Suppressor macrophage (primary cell): ENCODE data around the gene HSFX2.
"Not testable (repeated sequence)": the region's sequence is repeated elsewhere in the genome, so short reads cannot be mapped to it uniquely, and the experiment has no call there.

Source experiments
- DNase-seq, 4 experiments: peaks; one replicate each; pipeline ENCODE4 v3.0.0-alpha.2; 2020 to 2022

The HSFX2 gene

DNA sequence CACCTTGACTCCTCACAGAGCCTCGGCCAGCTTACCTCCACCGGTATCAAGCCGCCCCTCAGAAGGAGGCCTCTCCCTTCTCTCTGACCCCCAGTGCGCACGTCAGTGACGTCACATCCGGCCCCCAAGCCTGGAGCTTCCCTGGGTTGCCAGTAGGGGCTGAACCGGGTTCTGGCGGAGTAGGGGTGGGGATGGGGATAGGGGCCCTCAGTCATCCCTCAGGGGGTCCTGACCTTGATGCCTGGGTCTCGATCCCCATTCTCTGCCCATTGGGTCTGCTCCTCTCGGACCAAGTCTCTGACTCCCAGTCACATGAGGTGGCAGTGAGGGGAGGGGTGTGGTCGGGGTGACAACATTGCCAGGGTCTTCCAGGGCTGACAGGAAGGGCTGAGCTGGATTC is 7.8 kb downstream of the HSFX2 start, which contains the start of gene MAGEA9B:
MAGEA9B (minus strand) TSS at position 101 of the 400 bp plus-strand sequence. CDS start 4,280 bp downstream, outside the sequence.
- not testable (repeated sequence) for DNase-seq

DNA sequence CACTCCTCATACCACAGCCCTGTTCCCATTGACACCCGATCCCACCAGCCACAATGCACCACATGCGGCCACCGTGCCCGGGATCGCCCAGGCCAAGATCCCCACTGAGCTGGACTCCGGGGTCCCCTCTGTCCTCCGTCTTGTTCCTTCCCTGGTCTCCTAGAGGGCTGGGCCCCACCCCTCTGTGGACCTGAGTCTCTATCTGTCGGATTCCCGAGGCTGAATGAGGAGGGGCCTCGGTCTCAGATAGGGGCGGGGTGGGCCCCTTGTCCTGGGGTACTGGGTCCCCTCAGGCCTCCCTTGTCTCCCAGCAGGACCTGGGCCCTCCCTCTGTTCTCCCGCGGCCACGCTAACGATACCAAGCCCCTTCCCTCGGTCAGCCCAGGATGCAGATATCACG is 9.5 kb downstream of the HSFX2 start:
- DNase-seq, result not testable (repeated sequence)

DNA sequence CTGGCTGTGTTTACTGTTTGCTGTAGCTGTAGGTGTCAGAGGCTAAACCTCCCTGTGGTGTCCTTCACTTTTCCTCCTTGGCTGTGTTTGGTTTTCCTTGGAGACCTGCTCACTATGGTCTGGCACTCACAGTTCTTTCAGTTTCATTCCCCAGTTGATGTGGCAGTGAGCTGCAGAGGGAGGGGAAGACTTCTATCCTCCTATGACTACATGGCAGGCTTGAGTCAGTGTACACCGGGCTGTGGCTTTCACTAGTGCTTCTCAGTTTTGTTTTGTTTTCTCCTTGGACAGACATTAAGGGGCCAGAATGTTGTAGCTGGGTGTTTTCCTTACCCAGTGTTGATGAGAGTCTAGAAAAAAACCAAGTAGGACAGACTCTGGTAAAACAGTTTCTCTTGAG is 21.7 kb downstream of the HSFX2 start:
- DNase-seq, result not testable (repeated sequence)

- DNase-seq, result no peak
Measured at GRCh38 chrX:149572743-149573142, 22.4 kb downstream of the HSFX2 start.

DNA sequence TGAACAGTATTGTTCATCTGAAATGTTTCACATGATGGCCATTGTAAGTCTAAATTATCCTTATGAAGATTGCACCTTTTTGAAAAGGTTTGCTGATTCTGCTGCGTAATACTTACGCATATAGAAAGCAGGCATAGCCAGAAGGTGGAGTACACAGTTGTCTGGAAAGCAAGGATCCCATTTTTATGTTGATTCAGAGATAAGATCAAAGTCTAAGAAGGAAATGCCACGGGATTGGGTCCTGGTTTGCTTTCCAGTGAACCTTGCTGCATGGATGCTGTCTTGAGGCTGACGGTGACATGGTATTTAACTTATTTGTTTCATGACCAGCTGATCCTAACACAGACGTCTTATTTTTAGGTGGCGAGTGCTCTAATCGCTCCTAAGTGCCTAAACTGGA is 23.3 kb downstream of the HSFX2 start:
- DNase-seq, result no peak

GRCh38 chrX:149570668-149571067 is 24.4 kb downstream of the HSFX2 start:
- DNase-seq, result peak in 2 of 4 experiments; percentile 2 to 3

DNA sequence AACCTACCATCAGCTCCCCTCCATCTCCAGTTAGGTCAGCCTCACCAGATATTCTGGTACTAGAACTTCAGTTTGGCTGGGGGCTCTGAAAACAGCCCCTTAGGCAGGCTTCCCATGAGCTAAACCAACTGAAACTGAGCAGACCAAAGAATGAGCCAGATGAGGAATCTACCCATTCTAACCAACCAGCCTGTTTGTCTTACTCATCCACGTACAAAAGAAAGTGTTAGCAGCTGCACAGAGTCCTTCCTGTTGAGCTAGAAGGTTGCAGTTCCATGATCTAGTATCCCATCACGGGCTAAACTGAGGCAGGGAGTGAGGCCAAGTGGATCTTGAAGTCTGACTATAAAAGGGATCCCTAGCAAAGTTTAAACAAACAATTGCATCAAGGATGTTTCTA is 25.3 kb downstream of the HSFX2 start:
- DNase-seq, result no peak

DNA sequence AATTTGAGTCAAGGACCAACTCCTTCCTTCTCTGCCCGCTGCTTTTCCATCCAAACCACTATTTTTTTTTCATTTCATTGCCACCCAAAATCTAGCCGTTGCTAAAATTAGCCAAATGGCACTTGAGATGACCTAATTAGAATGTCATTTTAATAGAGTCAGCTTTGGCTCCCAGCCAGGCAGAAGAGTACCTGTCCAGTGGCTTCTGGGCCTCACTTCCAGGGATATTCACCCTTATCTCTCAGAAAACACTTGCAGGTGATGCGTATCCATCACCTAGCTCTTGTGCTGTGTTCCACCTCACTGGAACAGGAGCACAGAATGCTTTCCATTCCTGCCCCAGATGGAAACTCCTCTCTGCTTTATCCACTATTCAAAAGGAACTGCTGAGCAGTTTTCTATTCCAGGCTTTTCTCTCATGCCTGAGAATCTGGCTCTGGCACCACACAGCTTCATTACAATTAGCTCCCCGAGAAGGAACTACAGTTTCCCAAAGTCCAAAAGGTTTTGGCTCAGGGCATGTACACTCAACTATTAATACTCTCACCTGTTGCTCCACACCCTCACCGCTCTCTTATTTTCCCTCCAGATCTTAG is 26.3 kb downstream of the HSFX2 start:
- no peak for DNase-seq

DNA sequence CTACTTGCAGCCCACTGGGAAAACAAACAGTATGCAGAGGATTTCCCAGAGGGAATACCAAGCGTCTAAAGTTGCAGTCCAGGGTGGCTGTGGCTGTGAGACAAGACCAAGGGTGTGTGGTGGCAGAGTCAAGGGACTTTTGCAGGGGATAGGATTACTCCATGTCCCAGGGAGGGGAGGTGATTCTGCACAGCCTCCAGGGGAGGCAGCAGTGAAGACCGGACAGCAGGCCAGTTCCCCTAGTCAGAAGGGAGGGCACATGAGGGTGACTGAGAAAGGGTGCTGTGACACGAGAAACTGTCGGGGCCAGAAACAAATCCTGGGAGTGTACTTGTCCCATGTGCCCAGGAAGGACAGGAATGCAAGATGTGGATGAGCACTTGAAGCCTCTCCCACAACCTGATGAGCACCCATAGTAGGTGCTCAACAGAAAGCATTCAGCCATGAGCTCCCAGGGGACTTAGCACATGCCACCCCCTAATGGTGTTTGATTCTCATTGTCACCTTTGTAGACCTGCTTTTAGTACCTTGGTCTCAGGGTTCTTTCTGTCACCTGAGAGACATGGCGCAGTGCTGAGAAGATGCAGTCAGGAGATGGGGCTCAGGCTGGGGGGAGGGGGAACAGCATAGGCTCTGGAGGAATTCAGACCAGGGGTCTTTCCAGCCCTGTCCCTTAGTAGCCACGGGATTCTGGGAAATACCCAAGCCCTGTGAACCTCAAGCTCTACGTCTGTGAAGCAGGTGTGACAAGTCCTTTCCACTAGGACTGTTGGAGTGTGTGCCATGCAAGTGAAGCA is 27.3 kb downstream of the HSFX2 start:
- DNase-seq, result no peak

DNA sequence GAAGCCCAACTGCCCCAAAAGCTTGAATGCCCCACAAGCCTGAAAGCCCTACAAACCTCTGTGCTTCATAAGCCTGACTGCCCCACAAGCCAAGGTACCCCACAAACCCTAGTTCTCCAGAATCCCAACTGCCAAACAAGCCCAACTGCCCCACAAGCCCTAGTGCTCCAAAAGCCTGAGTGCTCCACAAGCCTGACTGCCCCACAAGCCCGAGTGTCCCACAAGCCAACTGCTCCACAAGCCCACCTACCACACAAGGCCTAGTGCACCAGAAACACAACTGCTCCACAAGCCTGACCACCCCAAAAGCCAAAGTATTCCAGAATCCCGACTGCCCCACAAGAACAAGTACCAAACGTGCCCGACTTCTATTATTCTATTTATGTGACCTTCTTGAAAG is 31.8 kb downstream of the HSFX2 start:
- no peak for DNase-seq

DNA sequence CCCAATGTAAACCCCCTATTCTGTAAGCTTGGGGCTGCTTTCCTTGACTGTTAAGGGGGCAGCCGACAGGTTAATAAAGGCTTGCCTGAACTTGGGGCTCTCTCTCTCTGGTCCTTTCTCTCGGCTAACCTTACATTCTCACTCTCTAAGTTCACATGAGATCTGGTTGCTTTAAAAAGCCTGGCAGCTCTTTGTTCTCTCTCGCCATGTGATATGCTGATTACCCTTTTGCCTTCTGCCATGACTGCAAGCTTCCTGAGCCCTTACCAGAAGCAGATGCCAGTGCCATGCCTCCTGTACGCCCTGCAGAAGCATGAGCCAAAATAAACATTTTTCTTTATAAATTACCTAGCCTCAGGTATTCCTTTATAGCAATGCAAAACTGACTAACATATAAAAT is 39.9 kb downstream of the HSFX2 start:
- DNase-seq, result not testable (repeated sequence)

- not testable (repeated sequence) for DNase-seq
Measured at GRCh38 chrX:149551939-149552248, 43.2 kb downstream of the HSFX2 start.

DNA sequence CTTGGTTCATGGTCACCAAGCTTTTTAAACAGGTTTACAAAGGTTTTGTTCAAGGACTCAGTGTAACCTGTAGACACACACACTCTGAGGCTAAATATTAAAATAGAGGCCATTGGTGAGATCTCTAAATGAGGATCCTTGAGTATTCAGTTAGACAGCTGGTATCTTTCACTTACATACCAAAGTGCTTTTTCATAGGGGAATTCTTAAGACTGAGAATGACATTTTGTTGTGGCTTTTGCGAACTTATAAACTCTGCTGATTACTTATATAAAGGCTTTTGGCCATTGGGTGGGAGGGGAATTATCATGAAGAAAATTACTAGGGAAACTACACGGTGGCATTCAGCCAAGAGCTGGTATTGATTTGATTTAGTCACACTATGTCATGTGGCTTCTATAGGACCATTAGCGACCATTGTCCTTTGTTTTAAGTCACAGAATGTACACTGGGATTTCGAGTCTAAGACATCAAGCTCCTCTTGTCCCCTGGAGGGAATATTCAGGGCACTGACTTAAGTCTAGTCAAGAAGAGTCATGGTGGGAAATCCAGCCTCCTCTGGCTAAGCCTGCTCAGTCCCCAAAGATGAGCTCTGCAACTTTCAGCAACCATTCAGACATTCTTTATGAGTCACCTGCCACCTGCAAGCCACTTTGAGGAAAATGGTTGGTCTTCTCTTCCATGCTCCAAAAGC is 43.7 kb downstream of the HSFX2 start:
- DNase-seq, result not testable (repeated sequence)

- not testable (repeated sequence) for DNase-seq
Measured at GRCh38 chrX:149550454-149550853, 44.7 kb downstream of the HSFX2 start.

- not testable (repeated sequence) for DNase-seq
Measured at GRCh38 chrX:149549701-149550100, 45.4 kb downstream of the HSFX2 start, which contains the start of gene HSFX3. HSFX3 (minus strand) TSS chrX:149549924; CDS start chrX:149549852, 72 bp downstream.

GRCh38 chrX:149547782-149548181 is 47.3 kb downstream of the HSFX2 start:
- not testable (repeated sequence) for DNase-seq

DNA sequence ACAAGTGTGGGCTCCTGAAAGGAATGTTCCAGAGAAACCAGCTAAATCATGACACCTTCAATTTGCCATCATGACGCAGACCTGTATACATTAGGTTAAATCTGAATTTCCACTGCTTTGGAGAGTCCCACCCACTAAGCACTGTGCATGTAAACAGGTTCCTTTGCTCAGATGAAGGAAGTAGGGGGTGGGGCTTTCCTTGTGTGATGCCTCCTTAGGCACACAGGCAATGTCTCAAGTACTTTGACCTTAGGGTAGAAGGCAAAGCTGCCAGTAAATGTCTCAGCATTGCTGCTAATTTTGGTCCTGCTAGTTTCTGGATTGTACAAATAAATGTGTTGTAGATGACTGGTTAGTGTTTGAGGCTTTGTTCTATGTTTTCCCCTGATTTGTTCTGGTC is 48.2 kb downstream of the HSFX2 start:
- not testable (repeated sequence) for DNase-seq

GRCh38 chrX:149545545-149546543 is 49.3 kb downstream of the HSFX2 start:
- peak in 3 of 4 experiments; percentile 3 to 28 (median 15) for DNase-seq
